Inferior parietal cortex (tissue), 1 donor: ENCODE measurements around the gene BMP8A.

Experiments used
- DNase-seq: peaks from one replicate; pipeline ENCODE4 v3.0.0-alpha.2; 2016; ENCODE audit errors: extremely low spot score

The BMP8A gene

DNA sequence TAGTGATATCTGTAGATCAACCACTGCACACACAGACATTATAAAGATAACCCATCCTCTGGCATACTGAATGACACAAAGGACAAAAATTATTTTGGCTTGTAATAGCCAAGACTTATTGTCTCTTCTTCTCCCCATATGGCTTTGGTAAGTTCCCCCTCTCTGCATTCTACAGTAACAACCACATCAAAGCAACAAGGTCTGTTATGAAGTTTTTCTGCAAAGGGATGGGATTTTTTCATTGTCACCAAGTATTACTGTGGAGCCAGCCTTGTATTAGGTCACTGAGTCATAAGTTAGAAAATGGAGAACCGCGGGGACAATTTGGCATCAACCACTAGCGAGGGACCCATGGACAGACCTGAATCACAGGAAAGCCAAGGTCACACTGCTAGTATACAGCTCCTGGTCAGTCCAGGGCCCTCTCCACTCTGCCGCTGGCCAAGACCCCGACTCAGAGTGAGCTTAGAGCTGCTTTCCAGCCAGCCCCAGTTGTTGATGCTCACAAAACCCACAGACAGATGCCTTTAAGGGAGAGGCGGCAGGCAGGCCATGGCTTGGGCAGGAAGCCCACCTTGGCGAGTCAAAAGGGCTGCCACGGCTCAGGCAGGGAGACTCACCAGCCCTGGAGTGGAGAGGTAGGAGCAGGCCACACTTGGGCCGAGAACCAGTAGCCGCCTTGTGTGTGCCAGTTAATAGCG lies 79.2 kb downstream of the BMP8A start:
- DNase-seq, result no peak

DNA sequence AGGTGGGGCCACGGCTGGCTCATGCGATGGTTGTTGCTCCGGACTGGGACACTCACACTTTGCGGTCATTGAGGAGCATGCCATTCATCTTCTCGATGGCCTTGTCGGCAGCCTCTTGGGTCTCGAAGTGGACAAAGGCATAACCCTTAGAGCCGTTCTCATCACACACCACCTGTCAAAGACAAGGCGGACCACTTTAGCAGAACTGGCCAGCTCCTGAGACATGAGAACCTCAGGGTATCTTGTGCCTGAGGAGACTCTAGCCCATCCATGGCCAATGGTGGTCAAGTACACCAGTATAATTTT lies 79.7 kb downstream of the BMP8A start:
- no peak for DNase-seq

DNA sequence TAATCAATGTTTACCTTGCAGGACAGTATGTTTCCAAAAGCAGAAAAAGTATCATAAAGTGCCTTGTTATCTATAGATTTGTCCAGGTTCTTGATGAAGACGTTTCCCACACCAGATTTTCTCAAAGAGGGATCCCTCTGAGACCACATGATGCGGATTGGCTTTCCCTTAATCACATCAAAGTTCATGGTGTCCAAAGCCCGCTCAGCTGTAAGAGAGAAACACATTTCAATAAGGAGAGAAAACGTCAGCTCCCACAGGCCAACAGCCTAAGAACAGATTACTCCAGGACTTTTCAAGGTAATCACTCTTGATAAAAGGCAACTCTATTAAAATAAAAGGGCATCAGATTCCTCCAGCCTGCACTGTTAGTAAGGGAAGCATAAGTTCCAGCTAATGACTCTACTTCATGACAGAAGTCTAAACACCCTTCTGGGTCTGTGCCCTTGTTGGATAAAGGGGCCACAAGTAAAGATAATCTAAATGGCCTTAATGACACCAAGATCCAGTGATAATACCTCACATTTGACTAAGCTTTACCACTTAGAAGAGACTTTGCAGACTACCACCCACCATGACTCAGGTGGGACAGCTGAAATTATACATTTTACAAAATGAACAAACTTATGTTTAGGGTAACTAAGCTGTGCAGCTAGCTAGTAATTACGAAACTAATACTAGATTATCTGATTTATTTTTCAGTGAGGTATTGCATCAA lies 81.1 kb downstream of the BMP8A start:
- no peak for DNase-seq

GRCh38 chr1:39573097-39573465 lies 81.6 kb downstream of the BMP8A start:
- DNase-seq, result no peak

GRCh38 chr1:39573736-39574624 lies 82.5 kb downstream of the BMP8A start:
- DNase-seq, result peak; percentile 8

DNA sequence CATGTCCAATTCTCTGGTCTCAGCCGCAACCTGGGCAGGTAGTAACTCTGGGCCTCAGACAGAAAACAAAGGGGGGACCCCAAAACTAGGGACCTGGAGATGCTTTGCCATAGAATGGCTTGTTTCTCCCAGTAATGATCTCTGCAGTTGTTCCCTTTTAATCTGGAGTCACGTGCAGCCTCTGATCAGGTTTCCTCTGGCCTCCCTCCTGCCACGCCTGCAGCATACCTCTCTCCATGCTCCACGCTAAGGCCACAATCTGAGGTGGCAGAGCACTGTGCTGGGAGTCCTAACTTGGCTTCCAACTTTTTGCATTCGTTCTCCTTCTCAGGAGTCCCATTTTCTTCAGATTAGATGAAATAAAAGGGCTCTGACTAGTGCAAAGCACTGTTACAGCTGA lies 83.2 kb downstream of the BMP8A start:
- no peak for DNase-seq
